HG02885 (cell line): ENCODE data around the gene RELT.

ENCODE experiments used
- ATAC-seq: cut with Tn5 transposase; IDR thresholded peaks from one replicate; pipeline ENCODE4 v1.9.1; 2021; ENCODE audit warnings: mild to moderate bottlenecking; ENCODE audit not compliant: unreplicated experiment, poor library complexity

Gene RELT

DNA sequence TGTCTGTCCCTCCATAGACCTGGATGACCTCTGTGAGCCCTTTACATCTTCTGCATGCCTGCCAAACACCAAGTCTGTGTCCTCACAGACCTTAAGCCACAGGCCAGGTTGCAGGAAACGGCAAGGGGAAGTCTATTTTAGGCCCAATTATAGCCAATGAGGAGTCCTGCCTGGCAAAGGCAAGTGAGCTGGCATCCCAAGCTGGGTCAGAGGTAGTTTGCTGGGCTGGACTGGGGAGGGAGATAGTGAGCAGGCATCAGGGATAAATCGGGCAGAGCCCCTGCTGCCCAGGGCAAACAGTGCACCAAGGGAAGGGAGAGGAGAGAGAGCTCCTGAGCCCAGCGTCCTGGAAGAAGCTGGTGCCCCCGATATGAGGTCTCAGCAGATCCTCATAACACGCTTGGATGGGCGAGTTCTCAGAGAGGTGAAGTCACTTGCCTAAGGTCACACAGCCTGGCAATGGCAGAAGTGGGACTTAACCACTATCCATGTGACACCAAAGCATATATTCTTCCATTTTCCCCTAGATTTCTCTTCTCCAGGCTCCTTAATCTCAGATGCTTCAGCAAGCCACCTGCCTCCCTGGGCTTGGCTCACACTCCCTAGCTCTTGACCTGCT, 3.7 kb upstream of the RELT start:
- no peak for ATAC-seq

DNA sequence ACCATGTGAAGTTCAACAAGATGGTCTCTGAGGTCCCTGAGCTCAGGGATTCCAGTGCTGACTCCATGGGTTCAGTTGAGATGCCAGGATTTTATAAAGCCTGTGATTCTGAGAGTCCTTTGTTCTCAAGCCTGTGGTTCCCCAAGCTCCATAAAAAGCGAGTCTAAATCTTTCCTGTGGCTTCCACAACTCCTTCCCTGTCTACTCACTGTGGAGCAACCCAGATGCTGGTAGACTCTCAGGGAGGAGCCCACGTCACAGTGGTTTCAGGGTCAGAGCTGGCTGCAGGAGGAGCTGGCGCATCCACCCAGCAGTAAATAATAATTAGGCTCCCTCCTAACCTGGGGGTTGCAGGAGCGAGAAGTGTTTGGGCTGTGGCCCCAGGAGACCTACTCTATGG, 2.0 kb upstream of the RELT start:
- no peak for ATAC-seq

DNA sequence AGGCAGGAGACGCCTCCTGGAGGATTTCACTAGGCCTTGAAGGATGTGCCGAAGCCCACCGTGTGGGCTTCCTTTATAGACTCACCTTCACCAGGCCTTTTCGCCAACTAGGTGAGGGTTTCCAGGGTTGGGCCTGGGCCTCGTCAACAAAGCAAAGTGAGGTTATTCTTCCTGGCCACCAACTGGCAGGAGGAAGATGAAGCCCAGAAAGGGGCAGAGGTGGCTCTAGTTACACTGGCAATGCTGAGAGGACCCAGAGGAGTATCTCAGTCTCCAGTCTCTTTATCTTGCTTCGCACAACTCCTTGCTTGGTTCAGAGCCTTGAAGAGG, 404 bp upstream of the RELT start:
- ATAC-seq: no peak

DNA sequence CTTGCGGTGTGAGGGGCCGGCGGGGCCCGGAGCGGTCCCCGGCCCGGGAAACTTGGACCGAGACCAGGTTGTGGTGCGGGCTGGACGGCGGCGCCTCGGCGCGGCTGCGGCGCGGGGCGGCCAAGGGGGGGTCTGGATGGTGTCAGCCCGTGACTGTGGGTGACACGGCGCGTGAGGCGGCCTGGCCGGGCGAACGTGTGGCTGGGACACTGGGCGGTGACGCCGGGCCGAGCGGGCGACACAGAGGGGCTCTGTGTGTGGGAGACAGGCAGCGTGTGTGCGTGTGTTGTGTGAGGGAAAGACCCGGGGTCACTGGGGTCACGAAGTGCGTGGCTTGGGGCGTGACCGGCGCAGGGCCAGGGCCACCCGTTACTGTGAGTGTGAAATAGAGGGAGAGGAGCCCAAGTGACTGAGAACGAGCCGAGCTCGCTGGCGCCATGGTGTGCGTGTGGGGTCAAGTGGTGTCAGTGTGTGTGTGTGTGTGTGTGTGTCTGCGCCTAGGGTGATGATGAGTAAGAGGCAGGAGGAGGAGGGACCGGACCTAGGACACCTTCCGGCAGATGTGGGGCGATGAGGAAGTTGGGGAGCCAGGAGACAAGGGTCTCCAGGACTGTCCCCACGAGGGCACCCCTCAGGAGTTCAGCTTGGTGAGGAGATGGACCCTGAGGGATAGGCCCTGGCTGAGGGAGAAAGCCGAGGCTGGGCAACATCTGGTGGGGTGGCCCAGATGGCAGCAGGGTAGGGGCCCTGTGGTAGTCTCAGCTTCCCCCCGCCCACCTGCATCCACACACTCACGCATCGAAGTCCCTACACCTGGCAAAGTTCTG, 817 bp downstream of the RELT start:
- ATAC-seq: peak; percentile 16

DNA sequence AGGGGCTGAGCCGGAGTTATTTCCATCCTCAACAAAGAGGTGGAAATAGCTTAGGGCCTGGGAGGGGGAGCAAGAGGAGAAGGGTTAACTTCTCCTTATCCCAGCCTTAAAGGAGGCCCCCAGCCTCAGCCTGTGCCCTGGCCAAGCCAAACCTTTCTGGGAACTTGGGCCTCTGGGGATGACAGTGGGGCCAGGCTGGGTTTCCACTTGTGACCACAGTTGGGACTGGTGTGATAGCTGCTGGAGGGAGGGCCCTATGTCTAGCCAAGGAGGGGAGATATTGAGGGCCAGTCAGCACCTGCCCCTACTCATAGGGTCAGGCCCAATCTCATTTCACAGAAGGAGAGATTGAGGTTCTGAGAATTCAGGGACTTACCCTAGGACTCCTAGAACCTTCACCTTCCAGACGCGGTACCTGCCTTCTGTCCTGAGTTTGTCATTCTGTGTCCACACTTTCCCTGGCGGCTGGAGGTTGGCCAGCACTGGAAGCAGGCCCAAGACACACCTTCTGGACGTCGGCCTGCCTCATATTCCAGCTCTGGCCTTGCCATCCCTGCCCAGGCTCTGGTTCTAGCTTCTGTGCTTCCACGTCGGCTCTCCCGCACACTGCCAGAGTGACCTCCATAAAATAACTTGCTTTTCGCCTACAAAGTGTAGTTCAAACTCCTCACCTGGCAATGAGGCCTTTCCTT, 3.1 kb downstream of the RELT start:
- no peak for ATAC-seq

DNA sequence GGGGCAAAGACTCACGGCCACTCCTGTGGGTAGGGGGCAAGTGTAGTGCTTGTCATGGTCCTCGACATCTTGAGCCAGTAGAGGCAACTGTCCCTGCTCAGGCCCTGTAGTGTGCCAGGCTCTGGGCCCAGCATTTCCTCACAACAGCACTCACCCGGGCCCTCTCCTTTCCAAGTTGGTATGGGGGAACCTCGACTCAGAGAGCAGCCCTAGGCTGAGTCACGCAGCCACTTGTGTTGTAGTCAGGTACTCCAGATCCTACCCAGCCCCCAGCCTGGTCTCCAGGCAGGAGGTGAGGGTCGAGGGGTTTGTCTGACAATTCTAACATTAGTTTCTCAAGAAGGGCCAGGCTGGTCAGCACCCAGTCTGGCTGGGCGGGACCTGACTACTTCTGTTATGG, 4.1 kb downstream of the RELT start:
- ATAC-seq: no peak

DNA sequence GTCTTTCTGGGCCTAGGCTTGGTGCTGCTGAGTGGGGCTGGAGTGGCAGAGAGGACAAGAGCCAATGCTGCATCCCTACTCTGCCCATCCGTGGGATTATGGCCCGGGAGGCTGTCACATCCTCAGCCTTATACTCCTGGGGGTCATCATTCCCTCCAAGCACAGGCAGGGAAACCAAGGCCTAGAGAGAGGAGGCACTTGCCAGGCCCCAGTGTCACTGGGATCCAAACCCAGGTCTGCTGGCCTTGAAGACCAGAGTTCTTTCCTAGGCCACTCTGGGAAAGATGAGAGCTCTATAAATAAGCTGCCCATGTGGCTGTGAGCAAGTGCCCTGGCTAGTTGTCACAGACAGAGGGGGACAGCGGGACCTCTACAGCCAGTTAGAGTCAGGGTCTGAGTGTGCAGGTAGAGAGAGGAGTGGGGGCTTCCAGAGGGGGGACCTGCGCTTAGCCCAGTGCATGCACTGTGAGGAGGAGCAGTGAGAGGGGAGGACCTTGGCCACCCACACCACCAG, 4.8 kb downstream of the RELT start:
- no peak for ATAC-seq

DNA sequence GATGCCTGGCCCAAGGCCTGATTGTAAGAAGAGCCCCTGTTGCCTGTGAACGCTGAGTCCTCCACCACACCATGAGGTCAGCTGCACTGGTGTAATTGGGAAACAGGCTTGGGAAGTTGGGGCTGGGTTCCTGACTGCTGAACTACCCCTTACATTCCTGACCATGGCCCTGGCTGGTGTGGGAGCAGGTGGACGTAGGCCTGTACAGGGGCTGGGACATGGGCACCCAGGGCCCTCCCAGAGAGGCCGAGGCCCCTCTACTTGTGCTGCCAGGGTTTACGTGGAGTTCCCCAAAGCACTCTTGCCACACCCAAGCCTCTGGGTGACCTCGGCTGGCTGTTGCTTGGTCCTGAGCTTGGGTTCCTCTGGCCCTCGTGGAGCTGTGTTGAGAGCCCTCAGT, 5.4 kb downstream of the RELT start:
- no peak for ATAC-seq

DNA sequence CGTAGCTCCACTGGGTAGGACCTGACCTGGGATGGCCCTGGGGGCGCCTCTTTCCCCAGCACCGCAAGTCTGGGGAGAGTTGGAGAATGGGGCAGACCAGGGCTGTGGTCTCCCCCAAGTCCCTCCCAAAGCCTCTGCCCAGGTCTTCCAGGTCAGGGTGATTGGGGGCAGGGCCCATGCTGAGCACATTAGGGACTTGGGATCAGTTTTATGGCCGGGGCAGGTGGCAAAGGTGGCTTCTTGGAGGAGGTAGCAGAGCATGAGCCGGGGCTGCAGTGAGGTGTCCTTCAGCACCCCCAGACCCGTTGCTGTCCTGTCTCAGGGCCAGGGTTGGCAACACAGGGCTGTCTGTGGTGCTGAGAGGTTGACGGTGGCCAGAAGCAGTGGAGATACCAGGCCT, 6.0 kb downstream of the RELT start:
- no peak for ATAC-seq

DNA sequence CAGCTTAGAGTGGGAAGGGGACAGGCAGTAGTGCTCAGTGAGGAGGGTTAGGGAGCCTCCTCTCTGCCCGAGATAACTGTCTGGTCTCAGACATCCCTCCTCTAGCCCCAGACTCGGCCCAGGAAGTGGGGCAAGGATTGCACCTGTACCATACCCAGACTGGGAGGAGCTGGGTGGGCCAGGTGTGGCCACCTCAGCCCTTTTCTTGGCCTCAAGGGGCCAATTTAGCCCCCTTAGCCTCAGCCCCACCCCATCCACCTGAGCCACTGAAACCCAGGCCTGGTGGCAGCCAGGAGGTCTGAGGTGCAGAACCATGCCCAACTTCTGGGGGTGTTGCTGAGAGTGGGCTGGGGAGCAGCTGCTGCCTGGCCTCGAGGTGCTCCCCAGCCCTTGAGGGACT, 6.5 kb downstream of the RELT start:
- ATAC-seq: no peak

DNA sequence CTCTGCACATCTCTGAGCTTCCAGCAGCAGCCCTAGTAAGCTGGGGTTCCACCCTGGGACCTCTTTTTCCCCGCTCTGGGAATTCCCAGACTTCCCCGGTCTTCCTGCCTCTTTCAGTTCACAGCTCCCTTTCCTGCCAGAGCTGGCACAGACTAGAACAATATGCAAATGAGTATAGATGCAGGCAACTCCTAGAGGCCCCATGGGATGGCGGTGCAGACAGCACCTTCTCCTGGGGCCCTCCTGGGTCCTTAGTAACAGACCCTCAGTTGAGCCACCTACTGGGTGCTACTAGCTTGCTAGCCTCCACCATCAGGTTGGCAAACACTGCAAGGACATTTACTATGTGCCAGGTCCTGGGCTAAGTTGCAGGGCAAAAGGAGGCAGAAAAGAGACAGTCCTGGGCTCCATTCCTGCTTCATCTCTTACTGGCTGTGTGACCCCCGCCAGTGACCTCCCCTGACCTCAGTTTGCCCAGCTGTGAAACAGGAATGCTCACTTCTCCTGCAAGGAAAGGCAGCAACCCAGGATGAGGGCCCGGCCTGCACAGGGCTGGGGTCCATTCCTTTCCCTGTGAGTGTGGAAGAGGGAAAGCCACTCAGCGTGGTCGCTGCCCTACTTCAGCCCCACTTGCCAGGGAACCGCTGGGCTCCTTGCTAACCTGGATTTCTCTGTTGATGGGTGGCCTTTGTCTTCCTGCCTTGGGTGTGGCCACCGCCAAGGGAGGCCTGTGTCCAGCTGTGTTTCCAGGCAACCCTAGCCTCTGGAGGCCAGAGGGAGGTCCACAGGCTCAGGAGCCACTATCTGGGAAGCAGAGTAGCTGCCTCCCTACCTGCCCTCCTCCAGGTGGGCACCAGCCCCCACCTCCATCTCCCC, 7.3 kb downstream of the RELT start:
- ATAC-seq: no peak

DNA sequence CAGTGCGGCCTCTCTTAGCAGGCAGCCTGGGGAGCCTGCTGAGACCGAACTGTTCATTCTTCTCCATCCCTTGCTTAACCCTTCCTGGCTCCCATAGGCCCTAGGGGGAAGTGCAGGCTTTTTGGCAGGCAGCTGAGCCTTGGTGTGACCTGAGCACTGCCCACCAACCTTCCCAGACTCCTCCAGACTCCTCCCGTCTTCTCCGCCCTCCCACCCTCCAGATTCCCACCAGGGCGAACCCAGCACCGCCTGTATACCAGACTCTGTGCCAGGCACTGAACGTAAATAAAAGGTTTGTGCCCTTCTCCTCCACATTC, 7.9 kb downstream of the RELT start:
- ATAC-seq: no peak

DNA sequence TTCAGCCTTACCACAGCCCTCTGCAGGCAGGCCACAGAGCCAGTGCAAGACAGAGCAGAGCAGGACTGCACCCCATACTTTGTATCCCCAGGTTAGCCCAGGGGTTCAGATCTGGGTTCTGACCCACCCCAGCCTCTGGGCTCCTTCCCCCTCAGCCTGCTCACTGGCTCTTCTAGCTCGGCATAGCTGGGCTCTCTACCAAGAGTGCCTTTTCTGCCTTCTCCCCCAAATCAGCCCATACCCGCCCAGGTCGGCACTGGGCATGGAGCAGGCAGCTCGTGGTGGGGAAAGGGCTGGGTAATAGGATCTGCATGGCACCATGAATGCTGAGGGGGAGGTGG, 8.3 kb downstream of the RELT start:
- no peak for ATAC-seq

DNA sequence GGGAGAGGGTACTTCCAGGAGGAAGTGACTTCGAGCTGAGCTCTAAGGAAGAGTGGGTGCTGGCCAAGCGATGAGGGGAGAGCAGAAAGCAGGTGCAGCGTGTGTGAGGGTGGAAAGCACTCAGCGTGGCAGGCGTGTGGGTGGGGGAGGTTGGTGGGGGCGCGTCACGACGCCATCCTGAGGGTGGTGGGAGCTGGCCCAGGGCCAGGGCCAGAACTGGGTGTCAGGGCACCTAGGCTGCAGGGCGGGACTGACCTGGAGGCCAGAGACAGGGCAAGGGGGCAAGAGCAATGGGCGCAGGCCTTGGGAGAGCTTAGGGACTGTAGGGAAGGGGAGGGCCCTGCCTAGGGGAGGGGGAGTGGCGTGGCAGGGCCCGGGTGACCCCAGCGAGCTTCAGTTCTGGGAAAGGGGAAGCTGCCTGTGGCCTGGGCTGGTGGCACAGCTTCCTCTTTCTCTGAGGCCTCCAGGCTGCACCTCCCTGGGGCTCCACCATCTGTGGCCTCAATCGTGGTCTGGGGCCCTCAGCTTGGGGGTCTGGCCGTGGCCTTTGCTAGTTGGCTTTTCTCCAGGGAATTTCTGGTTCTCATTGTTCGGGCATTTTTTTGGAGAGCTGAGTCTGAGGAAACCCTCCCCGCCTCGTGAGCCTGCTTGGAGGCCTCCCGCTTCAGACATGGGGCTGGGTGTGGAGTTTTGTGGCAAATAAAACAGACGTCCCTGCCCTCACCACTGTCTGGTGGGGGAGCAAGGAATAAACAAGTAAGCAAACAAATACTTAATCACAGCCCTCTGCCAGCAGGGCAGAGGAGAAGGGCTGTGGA, 8.9 kb downstream of the RELT start:
- ATAC-seq: peak; percentile 49

DNA sequence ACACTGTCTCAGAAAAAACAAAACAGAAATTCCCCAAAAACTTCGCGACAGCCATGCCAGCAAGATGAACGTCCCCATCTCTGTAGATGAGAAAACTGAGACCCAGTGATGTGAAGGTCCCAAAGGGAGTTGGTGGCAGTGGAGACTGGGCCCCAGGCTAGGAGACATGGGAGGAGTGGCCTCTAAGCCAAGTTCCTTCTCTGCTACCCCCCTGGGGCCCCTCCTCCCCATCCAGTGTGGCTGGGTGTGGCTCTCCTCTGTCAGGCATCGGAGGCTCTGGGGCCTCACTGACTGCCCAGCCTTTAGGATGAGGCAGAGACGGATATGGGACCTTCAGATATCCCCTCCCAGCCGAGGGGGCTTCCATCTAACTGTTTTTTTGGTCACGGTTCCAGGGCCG, 9.8 kb downstream of the RELT start:
- no peak for ATAC-seq

DNA sequence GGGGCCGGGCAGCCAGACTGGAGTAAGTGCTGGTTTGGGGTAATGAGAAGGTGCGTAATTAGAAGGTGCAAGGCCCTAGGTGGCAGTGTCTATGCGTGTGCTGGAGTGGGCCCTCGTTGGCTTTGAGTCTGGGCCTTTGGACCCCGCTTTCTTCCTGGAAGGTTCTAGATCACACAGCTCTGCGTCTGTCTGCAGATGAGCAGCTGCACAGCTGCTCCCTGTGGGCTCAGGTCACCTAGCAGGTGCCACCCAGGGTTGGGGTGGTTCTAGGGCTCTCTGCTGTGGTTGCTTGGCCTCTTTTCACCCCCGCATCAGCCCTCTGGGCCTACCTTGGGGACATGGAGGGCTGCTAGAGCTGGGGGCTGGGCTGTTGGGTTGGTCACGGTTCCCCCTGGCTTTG, 10.3 kb downstream of the RELT start:
- no peak for ATAC-seq

DNA sequence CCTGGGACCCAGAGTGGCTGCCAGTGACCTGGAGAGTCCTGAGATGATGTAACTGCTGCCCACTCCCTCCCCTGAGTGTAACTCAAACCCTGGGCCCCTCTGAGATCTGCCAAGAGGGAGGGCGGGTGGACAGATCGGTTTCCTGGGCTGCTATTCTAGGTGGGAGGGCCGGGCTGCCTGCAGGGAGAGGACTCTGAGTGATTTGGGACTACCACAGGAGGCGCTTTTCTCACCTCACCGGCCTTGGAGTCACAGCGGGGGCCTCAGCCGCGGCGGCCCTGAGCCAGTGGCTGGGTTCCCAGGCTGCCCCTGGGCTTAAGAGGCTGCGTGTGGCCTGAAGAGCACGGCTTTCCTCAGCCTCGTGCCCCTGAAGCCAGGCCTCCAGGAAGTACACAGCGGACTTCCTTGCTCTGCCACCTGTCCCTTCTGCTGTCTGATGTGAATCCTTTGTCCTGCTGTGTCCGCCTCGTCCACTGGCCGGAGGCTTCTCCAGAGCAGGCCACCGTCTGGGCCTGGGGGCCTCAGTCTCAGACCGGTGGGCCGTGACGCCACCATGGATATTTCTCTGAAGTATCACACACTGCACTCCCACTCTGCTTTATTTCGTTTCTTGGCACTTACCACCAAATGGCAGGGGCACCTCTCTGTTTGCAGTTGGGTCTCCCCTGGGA, 11.5 kb downstream of the RELT start:
- ATAC-seq: no peak

DNA sequence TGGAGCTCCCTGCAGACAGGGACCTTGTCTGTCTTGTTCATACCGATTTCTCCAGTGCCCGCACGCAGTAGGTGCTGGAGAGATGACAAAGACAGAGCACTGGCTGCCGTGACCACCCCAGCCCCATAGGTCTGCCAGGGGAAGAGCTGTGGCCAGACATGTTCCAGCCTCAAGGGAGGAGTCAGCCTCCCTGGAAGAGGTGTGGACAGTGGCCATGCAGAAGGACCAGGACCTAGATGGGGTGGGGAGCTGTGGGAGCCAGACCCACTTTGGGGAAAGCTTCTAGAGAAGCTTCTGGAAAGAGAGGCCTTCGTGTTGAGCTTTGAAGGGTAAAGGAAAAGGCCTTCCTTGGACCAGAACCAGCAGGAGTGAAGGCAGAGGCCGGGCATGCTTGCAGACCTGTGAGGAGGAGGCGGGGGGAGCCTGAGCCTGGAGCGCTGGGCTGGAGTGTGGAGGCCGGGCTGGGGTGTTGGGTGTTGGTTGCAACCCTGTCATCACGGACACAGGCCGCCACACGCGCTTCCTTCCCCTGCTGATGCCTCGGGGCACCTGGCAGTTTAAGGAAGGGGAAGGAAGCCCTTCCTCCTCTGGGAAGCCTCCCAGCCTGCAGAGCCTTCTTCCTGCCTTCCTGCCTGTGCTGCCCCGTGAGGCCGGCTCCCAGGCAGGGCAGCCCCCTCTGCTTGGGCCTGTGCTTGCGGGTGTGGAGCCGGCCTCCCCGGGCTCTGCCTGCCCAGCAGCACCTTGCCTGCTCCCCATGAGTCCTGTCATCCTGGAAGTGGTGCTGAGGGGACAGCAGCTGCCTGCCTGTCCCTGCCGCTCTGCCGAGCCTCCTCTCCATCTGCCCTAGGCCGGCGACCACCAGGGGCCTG, 12.3 kb downstream of the RELT start:
- no peak for ATAC-seq

DNA sequence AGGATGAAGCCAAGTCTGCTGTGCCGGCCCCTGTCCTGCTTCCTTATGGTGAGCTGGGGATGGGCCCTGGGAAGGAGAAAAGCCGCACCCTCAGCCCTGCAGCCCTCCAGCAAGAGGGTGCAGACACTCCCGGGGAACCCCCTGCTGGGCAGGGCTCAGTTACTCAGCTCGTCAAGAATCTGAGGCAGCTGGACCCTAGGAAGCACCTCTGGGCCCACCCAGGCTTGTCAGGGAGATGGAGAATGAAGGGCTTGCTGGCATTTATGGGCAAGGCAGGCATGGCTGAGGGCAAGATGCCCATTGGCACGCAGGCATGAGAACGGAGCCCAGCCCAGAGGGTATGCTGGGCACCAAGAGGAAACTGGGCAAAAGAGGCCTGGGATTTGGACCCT, 12.9 kb downstream of the RELT start:
- no peak for ATAC-seq
